HG03060 (cell line): ENCODE measurements around the gene PRKAG2.
"Not testable (repeated sequence)": the region's sequence is repeated elsewhere in the genome, so short reads cannot be mapped to it uniquely, and the experiment has no call there.

ENCODE experiments used
- ATAC-seq: cut with Tn5 transposase; IDR thresholded peaks from one replicate; pipeline ENCODE4 v1.9.1; 2021; ENCODE audit warnings: low read depth, moderate number of reproducible peaks; ENCODE audit not compliant: unreplicated experiment

Gene PRKAG2

GRCh38 chr7:151886783-151887182, 9.9 kb upstream of the PRKAG2 start:
- ATAC-seq, result no peak

GRCh38 chr7:151885202-151885580, 8.3 kb upstream of the PRKAG2 start:
- no peak for ATAC-seq

DNA sequence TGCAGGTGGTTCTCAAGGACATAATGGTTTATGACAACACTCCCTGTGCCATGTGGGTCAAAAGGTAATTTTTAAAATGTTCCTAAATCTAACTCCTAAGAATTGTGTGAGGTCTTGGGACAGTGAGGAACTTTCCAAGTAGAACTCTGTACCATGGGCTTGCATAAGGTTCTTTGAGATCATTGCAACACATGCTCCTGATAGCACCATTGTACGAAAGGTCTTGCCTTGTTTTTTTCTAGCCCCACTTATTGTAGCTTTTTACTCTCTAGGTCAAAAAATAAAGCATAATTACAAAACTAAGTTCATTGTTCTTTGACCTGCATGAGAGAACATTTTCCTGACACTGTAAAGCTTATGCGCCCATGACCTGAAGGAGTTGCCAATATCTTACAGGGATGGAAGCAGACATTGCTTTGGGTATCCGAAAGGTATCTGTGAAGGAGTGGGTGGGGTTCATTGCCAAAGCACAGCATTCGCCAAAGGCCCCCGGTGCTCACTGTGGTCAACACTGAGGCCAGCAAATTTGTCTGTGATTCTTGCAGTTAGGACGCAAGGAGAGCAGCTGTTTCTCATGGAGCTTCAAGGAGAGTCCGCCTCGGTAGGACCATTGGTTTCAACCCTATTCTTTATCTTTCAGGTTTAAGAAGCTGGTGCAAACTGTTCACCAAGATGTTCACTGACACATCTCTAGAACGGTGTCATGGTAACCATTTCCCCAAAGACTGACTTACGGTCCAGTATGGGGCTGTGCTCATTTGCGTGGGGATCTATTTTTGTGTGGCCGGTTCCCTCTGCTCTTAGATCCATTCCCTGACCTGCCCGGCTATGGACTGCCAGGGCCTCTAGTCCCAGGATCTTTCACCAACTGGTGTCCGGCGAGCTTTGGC, 7.6 kb upstream of the PRKAG2 start:
- ATAC-seq, result no peak

DNA sequence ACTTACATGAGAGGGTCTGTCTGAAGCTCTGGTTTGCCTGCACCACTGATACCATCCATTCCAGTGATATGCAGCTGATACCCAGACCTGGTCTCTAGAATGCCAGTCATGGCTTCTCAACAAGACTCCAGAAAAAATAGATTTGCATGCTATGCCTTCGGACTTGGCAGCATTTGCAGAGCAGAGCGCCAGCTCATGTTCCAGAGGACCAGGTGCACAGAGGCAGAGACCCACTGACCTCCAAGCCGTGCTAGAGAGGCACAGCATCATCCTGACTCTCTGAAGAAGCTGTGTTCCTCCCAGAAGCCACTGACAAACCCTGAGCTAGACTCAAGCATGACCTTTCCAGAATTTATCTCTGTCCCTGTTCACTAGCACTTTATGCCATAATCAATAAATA, 6.9 kb upstream of the PRKAG2 start:
- ATAC-seq, result no peak

DNA sequence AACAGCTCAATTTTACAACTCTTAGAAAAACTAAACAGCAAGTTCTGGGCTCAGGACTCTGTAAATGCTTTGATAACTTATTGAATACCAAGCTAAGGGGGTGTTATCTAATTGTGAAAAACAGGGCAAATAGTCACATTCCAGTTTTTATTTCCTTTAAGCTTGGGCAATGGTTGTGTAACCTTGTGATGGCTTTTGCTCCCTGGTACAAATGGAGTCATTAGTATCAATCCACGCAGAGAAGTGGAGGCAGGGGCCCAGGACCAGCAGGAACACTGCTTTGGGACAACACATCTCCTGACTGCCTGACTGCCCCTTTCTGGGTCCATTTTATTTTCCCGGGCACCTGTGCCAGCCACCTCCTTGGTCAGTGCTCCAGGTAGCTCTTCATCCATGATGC, 5.8 kb upstream of the PRKAG2 start:
- ATAC-seq, result no peak

DNA sequence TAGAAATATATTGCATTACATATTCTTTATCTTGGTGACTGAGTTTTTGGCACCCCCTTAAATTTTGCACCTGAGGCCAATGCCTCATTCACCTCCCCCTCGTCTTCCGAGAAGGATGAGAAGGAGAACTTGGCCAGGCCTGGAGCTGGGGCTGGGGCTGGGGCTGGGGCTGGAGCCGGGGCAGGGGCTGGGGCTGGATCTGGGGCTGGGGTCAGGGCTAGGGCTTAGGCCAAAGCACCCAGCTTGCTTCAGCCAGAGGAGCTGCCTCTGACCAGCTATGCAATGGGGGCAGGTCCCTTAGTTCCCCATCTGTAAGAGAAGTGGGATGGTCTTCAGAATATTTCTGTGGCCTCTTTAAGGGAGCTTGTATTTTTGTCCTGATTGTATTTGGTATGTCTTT, 3.8 kb upstream of the PRKAG2 start:
- no peak for ATAC-seq

GRCh38 chr7:151877911-151878835, 1.3 kb upstream of the PRKAG2 start:
- no peak for ATAC-seq

DNA sequence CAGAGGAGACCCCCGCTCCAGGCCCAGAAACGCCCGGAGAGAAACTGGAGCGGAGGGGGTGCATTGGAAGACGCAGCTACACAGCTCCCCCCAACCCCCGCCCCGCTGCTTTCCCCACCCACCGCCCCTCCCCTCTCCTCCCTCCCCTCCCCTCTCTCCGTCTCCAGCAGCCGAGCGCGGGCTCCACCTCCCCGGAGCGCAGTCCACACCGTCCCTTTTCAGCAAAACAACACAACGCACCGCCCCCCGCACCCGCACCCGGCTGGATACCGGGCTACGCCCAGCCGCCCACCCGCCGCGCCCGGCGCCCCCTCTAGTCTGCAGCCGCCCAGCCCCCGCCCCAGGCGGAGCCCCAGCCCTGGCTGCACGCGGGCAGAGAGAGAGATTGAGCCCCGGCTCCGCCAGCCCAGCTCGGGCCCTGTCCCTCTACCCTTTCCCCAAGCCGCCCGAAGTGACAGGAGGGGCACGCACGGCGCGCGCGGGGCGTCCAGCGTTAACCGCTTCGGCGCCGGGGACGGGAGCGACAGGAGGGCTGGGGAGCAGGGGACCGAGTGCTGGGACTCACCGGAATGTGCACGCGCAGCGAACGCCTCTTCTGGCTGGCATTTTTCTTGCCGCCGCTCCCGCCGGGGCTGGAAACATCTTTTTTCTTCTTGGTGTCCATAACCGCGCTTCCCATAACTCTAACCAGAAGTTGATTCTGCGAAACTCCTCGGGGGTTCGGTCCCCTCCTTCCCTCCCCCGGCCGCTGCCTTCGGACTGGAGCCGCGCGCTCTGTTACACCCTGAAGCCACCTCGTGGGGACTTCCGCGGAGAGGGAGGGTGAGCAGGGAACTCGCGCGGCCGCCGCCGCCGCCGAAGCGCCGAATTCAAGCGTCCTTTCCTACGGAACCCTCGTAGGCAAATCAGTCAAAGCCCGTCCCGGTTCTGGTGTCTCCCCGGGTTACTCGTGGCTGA, 695 bp downstream of the PRKAG2 start:
- no peak for ATAC-seq

DNA sequence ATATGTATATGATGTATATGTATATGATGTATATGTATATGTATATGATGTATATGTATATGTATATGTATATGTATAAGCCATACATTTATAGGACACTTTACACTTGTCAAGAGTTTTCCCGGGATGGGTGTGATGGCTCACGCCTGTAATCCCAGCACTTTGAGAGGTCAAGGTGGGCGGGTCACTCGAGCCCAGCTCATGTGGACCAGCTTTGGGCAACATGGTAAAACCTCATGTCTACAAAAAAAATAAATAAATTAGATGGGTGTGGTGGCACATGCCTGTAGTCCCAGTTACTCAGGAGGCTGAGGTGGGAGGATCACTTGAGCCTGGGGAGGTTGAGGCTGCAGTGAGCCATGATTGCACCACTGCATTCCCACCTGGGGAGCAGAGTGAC, 2.4 kb downstream of the PRKAG2 start:
- ATAC-seq, result not testable (repeated sequence)

DNA sequence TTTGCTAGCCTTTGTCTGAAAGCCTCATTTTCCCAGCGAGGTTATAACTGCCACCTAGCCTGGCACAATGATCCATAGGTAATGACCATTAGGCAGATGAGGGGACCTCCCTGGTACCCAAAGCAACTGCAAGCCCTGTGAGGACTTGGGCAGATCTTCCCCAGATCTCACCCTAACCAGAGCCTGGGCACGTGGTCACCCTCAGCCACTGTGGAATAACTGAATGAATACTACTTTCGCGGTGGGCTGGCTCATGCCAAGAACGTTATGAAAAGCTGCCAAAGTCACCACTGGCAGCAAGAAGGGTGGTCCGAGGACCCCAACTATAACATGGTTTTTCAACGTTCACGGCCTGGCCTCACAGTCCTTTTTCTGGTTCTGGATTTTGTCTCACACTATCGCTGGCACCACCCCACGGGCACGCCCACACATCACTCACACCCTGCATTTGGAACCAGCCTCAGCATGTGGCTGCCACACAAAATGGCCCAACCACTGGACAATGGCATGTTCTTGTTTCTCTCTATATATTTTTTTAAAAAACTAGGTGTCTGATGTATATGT, 3.4 kb downstream of the PRKAG2 start:
- ATAC-seq, result no peak

DNA sequence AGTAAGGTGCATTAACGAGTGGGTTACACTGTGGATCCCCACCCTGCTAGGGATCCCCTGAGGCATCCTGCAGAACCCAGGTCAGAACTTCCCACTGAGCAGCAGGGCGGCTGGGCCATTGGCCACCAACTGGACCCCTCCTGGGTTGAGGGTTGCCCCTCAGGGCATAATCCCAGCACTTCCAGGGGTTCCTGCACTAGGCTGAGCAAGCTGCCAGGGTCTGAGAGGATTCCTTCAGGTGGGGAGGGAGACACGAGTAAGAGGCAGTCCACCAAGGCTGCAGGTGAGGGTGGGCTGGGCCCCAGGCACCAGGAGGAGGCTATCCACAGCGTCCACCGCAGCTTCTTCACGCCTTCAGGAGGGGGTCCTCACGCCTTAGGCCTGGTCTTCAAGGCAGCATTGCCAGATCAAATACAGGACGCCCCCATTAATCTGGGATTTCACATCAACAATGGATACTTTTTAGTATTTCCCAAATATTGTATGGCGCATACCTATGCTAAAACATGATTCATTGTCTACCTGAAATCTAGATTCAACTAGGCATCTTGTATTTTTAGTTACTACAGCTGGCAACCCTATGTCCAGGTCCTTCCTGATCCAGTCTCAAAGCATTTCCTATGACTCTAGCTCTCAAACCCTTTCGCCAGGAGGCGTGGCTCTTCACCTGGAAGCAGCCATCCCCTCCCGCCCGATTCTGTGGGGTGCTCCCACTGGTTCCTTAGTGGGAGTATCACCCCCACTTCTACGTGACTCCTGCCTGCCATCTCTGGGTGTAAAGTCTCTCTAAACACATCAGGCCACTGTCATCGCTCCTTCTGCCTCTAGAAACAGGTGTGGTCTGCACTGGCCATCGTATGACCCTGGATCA, 4.1 kb downstream of the PRKAG2 start:
- no peak for ATAC-seq

GRCh38 chr7:151871904-151872303, 5.0 kb downstream of the PRKAG2 start:
- ATAC-seq, result no peak

GRCh38 chr7:151871189-151871735, 5.7 kb downstream of the PRKAG2 start:
- ATAC-seq, result no peak

DNA sequence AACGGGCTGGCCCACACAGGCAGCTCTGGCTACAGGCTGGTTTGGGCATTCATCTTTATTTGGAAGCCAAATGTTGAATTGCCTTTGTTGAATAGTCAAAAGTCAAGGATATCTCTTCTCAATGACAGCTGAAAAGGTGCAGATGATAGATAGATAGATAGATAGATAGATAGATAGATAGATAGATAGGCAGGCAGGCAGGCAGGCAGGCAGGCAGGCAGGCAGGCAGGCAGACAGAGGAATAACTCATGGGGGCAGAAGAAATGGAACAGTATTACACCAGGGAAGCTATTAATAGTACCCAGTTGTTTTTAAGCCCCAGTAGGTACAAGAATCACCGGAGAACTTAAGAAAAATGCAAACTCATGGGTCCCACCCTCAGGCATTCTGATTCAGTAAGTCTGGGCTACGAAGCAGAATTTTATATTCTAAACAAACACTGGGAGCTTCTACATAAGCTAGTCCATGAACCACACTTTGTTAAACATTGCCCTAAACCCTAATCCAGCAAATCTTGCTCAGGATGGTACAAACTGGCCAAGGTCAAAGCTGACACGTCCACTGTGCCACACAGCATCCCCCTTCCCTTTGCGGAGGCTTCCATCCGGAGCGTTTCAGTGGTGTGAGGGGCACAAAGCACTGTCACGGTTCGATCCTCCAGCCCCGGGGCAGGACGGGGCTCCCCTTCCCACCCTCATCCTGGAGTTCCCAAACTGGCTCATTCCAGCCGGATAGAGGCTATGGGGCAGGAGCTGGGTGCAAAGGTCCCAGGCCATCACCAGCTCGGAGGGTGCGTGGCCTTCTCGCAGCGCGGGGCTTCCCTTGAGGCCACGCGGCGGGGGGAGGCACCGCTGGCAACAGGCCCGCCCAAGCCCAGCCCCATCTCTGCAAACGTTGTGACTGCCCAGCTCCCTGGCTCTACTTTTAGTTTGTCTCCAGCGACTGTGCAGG, 6.7 kb downstream of the PRKAG2 start:
- ATAC-seq, result no peak

- no peak for ATAC-seq
Observed at GRCh38 chr7:151869455-151869854, 7.5 kb downstream of the PRKAG2 start.

DNA sequence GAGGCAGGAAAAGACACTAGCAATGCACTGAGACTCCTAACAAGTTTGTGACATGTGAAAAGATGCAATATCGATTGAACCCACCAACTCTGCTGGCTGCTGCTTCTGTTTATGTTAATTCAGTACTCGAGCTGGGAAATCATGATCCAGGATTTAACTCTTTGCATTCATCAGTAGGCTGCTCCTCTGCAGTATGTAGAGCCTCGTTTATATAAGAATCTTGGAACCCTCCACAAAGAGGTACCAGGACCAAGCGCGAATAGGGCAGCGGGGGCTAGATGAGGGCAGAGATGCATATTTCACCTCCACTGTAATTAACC, 7.8 kb downstream of the PRKAG2 start:
- no peak for ATAC-seq

DNA sequence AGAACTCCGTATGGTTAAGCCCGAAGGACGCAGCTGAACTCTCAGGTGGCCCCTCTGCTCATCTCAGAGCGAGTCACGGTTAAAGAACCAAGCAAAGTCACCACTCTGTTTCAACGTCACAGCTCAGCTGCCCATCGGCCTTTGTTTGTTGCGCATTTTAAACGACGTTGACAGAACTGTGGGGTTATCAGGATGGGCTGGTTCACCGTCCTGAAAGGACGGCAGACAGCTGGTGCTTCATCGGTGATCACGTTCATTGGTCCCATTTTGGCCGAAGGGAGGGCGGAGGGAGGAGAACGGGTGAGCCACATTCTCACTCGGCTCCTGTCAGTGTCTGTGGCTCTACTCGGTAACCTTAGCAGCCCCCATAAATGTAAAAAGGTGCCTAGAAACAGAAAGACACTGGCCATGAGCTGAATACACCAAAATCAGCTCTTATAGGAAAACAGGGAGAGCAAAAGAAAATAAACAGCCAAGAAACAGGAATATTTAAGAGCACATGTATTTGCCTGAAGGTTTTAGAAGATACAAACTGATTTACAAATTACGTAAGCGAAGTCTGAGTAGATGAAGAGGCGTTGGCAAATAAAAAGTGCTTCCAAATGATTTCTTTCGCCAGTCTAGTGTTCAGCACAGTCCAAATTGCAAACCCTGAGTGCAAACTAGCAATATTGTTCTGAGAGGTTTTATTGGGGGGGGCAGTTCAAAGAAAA, 8.4 kb downstream of the PRKAG2 start:
- ATAC-seq, result no peak
